Progenitor cell of endocrine pancreas (in vitro differentiated cells): ENCODE measurements around the gene NINJ1. TPM values are rescaled to one million over a fixed set of nuclear protein-coding genes. Genes with fewer than 3 reads are reported as not detected.

Source experiments
- DNase-seq: peaks from one replicate; pipeline ENCODE4 v3.0.0; 2021; ENCODE audit warnings: low spot score; ENCODE audit not compliant: unreplicated experiment
- H3K27ac Mint-ChIP-seq: 2 replicates; pipeline ENCODE4 v1.8.0; 2021; ENCODE audit warnings: mild to moderate bottlenecking, moderate library complexity, mixed read lengths
- H3K27me3 Mint-ChIP-seq: 2 replicates; pipeline ENCODE4 v1.8.0; 2021; ENCODE audit warnings: mixed read lengths
- H3K36me3 Mint-ChIP-seq: 2 replicates; pipeline ENCODE4 v1.8.0; 2022; ENCODE audit warnings: mixed read lengths; ENCODE audit not compliant: insufficient read depth
- H3K4me1 Mint-ChIP-seq: 2 replicates; pipeline ENCODE4 v1.8.0; 2021; ENCODE audit warnings: low read depth, mixed read lengths
- H3K4me3 Mint-ChIP-seq: 2 replicates; pipeline ENCODE4 v1.8.0; 2021; ENCODE audit warnings: low read depth, mild to moderate bottlenecking, moderate library complexity, mixed read lengths
- H3K9me3 Mint-ChIP-seq: 2 replicates; pipeline ENCODE4 v1.8.0; 2021; ENCODE audit warnings: low read depth, mixed read lengths
- total RNA-seq: library from RNA; stranded (reverse); gene quantifications from 2 replicates; pipeline ENCODE4 v1.2.1, GENCODE V29; 2021
- TF ChIP-seq, protein P1 (sequence below): fragments of 200-600 bp; sonication (generic); IDR thresholded peaks from one replicate; pipeline ENCODE4 v1.5.0; 2021; ENCODE audit warnings: antibody characterized with exemption, mild to moderate bottlenecking; ENCODE audit not compliant: unreplicated experiment

The NINJ1 gene
- total RNA-seq, 1 donor from 2014 or later: 38.1 TPM

DNA sequence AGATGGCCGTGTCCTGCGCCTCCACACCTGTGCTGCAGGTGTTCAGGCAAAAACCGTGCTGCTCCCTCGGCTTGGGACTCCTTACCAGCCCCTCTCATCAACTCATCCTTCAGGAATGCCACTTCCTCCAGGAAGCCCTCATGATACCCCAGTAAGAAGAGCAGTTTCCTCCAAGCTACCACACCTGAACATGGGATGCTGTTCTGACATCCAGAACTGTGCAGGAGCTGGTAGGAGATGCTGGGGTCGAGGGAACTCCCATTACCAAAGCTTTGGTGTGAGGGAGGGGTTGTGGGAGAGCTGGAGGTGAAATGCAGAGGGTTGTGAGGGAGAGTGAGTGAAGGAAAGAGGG is 19.1 kb downstream of the NINJ1 start:
- TF ChIP-seq, protein P1, sequence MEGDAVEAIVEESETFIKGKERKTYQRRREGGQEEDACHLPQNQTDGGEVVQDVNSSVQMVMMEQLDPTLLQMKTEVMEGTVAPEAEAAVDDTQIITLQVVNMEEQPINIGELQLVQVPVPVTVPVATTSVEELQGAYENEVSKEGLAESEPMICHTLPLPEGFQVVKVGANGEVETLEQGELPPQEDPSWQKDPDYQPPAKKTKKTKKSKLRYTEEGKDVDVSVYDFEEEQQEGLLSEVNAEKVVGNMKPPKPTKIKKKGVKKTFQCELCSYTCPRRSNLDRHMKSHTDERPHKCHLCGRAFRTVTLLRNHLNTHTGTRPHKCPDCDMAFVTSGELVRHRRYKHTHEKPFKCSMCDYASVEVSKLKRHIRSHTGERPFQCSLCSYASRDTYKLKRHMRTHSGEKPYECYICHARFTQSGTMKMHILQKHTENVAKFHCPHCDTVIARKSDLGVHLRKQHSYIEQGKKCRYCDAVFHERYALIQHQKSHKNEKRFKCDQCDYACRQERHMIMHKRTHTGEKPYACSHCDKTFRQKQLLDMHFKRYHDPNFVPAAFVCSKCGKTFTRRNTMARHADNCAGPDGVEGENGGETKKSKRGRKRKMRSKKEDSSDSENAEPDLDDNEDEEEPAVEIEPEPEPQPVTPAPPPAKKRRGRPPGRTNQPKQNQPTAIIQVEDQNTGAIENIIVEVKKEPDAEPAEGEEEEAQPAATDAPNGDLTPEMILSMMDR: no peak
- DNase-seq: no peak
- H3K27ac Mint-ChIP-seq: no peak overlapping the region
- no peaks in the 10 kb centered on the region for H3K4me1 Mint-ChIP-seq
- H3K9me3 Mint-ChIP-seq: no peaks in the 10 kb centered on the region
- H3K36me3 Mint-ChIP-seq: peaks cover 1% of the 10 kb centered on the region
- H3K4me3 Mint-ChIP-seq: no peak overlapping the region
- no peaks in the 10 kb centered on the region for H3K27me3 Mint-ChIP-seq

DNA sequence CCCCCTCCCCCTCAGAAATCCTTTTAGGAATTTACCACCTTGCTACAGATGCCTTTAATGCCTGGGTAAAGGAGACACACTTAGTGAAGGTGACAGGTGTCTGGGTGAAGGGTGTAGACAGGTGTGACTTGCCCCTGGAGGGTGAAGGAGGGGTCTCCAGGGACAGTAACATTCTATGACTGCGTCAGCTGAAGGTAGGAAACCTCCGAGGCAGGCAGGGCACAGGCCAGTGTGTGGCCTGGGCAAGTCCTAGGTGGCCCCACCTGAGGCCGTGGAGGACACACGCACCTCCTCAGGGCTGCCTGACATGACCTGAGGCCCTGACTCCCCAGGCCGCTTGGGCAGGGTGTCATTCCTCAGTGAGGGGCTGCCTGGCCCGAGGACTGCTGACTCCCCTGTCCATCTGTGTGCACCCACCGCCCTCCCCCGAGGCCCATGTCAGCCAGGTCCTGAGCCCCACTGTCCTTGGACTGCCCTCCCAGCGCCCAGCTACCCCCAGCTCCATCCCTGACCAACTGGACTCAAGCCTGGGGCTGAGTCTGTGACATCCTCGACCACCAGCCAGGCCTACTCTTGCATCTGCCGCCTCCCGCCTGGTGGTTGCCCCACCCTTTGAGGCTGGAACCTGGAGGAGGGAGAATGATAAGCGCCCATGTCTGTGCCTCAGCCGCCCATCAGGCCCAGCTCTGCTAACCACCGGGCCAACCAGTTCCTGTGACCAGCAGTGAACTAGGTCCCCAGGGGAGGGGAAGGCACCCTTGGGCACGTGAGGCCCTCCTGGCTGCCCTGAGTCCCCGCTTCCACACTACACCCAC is 19.7 kb downstream of the NINJ1 start:
- Mint-ChIP-seq H3K9me3 (no peaks in the 10 kb centered on the region), H3K4me1 (no peaks in the 10 kb centered on the region), H3K36me3 (peaks cover 1% of the 10 kb centered on the region), H3K27me3 (no peaks in the 10 kb centered on the region), H3K27ac (no peak overlapping the region), H3K4me3 (no peak overlapping the region)
- no peak for DNase-seq
- TF ChIP-seq, protein P1: no peak

- Mint-ChIP-seq H3K4me3 (no peak overlapping the region), H3K27ac (no peak overlapping the region), H3K4me1 (no peaks in the 10 kb centered on the region), H3K36me3 (peaks cover 4% of the 10 kb centered on the region), H3K27me3 (no peaks in the 10 kb centered on the region), H3K9me3 (no peaks in the 10 kb centered on the region)
- no peak for DNase-seq
- TF ChIP-seq, protein P1: no peak
Measured at GRCh38 chr9:93112864-93113389, 21.1 kb downstream of the NINJ1 start.

- H3K27ac Mint-ChIP-seq: no peak overlapping the region
- no peak overlapping the region for H3K4me3 Mint-ChIP-seq
- H3K4me1 Mint-ChIP-seq: no peaks in the 10 kb centered on the region
- H3K36me3 Mint-ChIP-seq: peaks cover 4% of the 10 kb centered on the region
- TF ChIP-seq, protein P1: no peak
- DNase-seq: no peak
- H3K27me3 Mint-ChIP-seq: no peaks in the 10 kb centered on the region
- H3K9me3 Mint-ChIP-seq: no peaks in the 10 kb centered on the region
Measured at GRCh38 chr9:93112116-93112863, 21.8 kb downstream of the NINJ1 start.

DNA sequence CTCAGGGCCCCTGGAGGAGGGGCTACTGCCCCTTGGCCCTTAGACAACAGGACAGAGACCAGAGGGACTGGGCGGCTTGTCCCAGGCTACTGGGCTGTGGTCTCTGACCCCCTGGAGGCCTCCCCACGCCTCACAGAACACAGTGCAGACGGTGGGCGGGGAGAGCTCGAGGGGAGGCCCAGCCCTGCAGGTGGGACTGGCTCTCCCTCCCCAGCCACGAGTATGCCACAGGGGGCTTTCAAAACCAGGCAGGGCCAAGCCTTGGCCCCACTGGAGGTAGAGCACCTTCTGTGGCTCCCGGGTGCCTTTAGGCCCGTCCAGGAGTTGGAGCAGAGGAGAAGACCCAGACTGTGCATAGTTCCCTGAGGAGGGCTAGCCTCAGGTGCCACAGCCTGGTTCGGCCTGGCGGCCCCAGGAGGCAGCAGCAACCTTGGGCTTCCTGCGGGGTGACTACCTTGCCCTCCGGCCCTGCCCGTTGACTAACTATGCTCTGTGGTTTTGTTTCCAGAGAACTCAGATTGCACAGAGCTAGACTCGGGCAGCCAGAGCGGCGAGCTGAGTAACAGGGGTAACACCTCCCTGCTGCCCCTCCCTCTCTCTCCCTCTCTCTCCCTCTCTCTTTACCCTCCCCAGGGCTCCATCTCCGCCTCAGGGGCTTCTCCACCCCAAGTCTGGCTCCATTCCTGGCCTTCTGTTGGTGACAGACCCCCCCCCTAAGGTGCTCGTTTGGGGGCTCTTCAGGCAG is 22.5 kb downstream of the NINJ1 start:
- Mint-ChIP-seq H3K27me3 (no peaks in the 10 kb centered on the region), H3K4me3 (no peak overlapping the region), H3K27ac (no peak overlapping the region), H3K36me3 (peaks cover 4% of the 10 kb centered on the region), H3K9me3 (no peaks in the 10 kb centered on the region), H3K4me1 (no peaks in the 10 kb centered on the region)
- TF ChIP-seq, protein P1: no peak
- no peak for DNase-seq
